Brain pericyte (primary cell): ENCODE measurements around the gene ADAP1.

ENCODE experiments used
- DNase-seq: peaks from one replicate; pipeline ENCODE4 v3.0.0-alpha.2; 2012; ENCODE audit warnings: low read depth, low spot score

Gene ADAP1

DNA sequence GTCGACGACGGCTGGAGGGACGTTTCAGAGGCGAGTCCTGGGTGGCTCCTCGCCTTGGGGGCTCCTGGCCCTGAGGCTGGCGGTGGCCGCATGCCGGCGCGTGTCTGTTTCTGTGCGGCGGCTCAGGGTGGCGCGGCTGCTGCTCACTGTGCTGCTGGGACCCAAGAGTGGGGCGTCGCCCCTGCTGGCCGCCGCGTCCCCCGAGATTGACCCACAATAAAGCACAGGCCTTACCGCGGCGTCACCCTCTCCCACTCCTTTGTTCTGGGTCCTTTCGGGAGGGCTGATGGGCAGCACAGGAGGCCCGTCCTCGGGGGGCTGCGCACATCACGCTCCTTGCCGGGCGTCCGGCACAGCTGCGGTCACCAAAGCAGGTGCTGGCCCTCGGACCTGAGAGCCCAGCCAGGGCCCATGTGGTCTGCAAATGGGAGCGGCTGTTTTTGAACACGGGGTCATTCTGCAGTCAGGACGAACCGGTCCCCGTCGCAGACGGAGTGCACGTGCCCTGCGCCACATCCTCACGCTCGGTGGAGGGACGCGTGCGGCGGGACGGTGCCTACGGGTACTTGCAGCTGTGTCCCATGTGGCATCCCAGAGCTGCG lies 58.9 kb downstream of the ADAP1 start:
- DNase-seq = no peak

DNA sequence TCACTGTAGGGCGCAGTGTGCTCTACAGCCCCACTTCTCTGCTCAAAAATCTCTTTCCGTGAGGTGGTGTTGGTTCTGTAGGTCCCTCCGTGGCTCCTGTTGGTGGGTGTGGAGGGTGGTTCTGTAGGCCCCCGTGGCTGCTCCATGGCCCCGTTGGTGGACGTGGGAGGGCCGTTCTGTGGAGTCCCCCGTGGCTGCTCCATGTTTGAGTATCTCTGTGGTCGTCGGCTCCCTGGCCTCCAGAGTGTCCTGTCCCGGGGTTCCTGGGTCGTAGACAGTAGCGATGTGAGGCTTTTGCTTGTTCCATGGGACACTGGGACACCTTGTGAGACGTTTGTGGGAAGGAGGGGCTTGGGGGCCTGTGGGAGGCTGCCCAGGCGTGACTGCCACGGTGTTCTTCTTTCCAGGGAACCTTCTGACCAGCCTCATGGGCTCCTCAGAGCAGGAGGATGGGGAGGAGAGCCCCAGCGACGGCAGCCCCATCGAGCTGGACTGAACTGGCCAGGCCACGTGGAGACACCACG lies 59.5 kb downstream of the ADAP1 start:
- no peak for DNase-seq

DNA sequence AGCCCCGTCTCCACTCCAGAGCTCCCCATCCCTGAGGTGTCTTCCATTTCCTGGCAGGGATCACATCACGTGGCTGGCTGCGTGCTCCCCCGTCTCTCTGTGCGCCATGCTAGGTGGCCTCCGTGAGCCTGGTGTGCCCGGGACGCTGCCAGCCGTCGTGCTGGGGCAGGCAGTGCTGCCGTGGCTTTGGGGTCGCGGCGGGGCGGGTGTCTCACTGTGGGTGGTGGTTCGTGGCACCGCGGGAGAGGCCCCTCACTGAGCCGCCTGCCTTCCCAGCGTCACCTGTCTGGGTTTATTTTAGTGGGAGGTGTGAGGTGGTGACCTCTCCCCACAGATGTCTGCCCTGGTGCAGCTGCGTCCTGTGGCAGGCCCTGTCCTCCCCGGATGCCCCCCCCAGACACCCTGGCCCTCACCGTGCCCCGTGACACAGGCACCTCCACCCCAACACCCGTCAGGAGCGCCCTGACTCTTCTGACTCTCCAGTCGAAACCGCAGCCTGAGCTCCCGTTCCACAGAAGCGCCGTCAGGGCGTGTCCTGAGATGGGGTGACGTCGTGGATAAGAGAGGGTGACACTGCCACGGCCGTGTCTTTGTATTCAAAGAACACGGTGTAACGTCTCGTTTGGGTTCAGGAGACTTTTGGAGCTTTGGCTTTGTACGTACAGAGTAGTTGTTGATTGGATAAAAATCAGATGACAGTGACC lies 60.2 kb downstream of the ADAP1 start:
- no peak for DNase-seq

DNA sequence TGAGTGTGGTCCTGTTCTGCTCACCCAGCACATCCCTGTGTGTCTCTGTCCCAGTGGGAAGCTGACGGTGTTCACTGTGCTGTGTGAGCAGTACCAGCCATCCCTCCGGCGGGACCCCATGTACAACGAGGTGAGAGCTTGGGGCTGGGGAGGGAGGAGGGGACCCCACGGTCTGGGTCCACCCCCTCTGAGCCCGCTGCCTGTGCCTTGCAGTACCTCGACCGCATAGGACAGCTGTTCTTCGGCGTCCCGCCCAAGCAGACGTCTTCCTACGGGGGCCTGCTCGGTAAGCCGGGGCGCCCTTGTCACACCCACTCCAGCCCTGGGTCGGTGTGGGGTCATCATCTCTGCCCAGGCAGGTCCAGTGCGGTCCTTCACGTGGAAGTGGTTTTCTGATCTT lies 60.8 kb downstream of the ADAP1 start:
- DNase-seq = no peak

DNA sequence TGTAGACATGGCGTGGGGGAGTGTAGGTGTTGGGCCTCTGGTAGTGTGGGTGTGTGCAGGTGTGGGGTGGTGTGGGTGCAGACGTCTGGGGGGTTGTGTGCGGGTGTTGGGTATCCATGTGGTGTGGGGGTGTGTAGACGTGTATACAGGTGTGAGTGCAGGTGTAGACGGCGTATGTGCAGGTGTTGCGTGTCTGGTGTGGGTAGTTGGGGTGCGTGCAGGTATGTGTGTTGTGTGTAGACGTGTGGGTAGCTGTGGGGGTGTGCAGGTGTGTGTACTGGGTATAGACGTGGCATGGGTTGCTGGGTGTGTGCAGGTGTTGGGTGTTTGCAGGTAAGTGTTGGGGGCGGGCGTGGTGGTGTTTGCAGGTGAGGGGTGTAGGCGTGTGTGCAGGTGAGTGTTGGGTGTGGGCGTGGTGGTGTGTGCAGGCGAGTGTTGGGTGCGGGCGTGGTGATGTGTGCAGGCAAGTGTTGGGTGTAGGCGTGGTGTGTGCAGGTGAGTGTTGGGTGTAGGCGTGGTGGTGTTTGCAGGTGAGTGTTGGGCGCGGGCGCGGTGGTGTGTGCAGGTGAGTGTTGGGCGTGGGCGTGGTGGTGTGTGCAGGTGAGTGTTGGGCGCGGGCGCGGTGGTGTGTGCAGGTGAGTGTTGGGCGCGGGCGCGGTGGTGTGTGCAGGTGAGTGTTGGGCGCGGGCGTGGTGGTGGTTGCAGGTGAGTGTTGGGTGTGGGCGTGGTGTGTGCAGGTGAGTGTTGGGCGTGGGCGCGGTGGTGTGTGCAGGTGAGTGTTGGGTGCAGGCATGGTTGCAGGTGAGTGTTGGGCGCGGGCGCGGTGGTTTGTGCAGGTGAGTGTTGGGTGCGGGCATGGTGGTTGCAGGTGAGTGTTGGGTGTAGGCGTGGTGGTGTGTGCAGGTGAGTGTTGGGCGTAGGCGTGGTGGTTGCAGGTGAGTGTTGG lies 61.6 kb downstream of the ADAP1 start:
- DNase-seq = no peak

DNA sequence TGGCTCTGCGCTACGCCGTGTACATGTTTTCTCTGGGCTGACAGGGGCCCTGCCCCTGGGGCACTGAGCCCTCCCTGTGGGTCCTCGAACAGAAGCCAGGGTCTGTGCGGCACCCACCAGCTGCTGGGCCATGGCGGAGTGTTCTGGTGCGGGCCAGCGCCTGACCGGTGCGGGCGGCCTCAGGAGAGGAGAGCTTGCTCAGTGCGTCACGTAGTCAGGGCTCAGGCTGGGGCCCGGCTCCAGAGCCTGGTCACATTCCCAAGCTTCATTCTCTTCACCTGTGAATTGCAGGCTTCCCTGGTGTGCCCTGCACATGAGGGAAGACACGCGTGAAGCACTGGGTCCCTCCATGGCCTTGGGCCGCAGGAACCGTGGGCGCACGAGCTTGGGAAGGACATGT lies 62.7 kb downstream of the ADAP1 start:
- no peak for DNase-seq

DNA sequence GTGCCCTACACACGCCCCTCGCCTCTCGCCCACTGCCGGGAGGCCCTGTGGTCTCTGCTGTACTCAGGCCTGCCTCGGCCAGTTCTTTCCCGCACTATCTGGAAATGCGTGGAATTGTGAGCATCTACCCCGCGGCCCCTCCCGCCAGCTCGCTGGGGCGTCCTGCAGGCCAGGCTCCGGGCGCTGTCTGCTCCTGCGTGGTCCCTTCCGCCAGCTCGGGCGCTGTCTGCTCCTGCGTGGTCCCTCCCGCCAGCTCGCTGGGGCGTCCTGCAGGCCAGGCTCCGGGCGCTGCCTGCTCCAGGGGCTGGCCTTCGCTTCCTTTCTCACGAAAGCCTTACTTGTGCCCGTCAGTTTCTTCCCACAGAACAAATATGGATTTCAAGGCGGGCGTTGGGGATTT lies 63.2 kb downstream of the ADAP1 start:
- DNase-seq = no peak

DNA sequence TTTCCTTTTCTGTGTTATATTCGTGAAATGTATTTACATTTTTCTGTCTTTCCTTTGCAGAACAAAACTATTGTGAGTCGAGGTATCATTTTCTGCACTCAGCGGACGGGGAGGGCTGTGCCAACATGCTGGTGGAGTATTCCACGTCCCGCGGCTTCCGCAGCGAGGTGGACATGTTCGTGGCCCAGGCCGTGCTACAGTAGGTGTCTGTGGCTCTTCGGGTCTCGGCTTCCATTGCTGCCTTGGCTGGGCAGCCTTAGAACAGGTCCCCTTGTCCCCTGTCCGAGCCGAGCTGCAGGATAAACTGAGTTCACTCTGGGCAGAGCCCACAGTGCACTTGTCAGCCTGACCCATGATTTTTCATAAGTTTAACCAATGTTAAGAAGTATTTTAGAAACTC lies 63.6 kb downstream of the ADAP1 start:
- no peak for DNase-seq

DNA sequence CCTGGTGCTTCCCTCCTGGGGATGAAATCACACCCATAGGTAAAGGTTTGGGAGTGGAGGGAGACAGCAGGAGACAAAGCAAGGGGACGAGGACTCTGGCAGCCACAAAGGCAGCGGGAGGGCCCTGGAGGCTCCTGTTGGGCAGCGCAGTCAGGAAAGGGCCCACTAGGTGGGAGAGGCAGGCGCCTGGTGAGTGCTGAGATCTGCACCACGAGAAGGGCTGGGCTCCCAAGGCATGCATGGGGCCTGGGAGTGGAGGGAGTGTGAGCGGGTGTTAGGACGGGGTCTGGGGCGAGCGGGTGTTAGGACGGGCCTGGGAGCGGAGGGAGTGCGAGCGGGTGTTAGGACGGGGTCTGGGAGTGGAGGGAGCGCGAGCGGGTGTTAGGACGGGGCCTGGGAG lies 65.1 kb downstream of the ADAP1 start:
- no peak for DNase-seq

DNA sequence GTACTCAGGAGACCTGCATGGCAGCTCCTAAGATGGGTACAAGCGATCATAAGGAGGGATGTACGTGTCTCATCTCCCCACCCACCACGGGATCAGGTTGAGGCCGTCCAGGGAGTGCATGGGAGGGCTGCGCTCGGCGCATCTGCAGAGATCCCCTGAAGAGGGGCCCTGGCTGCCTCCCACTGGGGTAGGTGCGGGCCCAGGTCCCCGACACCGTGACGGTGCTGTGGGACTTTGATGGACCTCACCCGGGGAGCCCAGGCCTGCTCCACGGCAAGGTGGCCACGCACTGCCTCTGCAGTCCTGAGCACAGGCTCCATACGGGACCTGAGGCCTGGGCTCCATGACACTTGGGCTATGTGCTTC lies 65.5 kb downstream of the ADAP1 start:
- no peak for DNase-seq

DNA sequence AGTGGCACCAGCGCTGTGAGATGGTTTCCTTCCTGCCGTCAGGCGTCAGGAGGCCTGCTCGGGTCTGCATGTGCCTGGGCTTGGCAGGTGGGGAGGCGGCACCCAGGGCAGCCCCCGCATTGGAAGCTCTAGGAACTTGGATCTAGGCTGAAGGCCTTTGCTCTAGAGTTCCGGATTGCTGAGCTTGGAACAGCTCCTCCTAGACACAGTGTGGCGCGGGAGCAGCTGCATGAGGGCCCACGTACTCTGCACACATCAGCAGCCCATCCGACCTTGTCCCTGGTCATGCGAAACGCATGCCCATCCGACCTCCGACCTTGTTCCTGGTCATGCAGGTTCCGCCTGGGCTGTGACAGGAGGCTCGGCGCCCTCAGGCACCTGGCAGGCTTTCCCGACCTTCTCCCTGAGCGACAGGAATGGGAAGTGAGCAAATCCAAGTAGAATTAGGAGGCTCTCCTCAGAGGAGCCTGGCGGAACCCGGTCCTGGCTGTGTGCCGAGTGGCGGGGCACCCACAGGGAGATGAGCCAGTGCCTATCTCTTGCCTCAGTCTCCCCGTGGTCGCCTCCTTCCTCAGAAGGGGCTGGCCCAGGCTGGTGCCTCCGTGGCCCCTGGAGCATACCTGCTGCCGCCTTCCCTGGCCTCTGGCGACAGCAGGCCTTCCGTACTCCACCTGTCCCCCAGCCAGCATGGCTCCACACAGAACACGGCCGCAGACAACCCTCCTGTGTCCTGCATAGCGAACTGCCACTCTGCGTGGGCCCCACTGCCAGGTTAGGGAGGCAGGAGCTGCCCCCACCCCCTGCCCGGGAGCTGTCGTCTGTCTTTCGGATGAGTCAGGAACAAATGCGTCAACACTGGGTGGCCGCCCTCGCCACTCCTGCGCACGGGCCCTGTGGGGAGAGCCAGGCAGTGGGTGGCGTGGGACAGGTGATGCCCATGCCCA lies 66.1 kb downstream of the ADAP1 start:
- no peak for DNase-seq

DNA sequence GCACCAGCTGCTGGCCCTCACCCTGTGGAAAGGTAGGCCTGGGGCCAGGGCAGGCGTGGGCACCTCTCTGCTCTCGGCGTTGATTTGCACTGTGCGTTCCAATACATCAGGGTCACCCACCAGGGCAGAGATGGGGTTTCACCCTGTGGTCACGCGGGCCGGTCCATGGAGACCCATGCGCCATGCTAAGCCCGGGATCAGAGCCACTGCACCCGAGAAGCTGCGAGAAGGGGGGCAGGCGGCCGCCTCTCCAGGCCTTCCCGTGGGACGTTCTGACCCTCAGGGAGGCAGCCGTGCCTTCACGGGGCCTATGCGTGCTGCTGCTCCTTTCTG lies 67.0 kb downstream of the ADAP1 start:
- DNase-seq = no peak

DNA sequence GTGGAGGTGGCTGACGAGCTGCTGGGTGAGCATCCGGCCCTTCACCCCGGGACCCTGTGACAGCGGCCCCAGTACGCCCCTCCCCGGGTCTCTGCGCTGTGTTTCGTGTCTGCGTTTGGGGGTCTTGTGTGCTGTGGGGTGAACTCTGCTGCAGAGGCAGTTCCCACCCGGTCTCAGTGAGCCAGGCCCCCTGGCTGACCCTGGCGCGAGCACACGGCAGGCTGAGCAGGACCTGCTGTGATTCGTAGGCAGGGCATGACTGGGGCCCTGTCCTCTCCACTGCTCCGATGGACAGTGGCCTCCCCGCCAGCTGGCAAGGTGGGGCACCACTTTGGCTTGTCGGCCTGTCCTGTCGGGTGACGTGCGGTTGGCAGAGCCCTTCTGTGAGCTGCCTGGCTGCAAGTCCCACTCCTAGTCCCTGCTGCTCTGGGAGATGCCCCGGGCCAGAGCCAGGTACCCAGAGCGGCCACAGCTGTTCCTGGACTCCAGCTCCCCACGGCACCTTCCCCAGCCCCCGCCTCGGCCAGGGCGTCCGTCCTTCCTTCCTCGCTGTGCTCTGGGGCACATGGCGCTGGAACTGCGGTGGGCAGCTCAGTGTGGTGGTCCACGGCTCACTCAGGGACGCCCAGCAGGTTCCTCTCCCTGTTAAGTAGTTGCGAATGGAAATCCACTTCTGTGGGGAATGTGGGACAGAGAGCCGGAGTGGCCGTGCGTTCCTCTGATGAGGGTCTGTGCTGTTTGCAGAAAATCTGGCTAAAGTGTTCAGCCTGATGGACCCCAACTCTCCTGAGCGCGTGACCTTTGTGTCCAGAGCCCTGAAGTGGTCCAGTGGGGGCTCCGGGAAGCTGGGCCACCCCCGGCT lies 67.6 kb downstream of the ADAP1 start:
- DNase-seq = no peak

DNA sequence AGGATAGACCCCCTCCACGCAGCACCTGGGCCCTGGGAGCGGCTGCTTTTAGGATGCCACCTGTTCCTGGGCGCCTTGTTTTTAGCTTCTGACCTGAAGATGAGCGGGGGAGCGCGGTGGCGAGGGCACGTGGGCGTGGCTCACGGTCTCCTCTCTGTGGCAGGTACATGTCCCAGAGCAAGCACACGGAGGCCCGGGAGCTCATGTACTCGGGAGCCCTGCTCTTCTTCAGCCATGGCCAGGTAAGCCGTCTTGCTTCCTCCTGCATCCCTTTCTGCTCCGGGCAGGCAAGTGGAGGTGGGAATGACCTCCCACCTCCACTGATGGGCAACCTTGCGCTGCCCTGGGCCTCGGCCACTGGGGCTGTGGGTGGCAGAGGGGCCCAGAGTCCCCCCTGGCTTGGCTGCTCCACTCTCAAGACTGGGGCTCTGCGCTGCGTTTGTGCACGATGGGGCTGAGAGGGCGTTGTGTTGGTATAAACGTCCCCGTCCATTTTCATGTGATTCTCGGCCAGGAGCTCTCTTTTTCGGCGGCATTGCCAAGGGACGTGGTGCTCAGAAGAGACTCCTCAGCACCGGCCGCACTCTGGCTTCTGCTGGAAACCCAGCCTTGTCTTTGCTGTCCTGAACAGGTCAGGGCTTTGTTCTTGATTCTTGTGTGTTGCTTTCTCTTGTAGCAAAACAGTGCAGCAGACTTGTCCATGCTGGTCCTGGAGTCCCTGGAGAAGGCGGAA lies 68.4 kb downstream of the ADAP1 start:
- DNase-seq = no peak

DNA sequence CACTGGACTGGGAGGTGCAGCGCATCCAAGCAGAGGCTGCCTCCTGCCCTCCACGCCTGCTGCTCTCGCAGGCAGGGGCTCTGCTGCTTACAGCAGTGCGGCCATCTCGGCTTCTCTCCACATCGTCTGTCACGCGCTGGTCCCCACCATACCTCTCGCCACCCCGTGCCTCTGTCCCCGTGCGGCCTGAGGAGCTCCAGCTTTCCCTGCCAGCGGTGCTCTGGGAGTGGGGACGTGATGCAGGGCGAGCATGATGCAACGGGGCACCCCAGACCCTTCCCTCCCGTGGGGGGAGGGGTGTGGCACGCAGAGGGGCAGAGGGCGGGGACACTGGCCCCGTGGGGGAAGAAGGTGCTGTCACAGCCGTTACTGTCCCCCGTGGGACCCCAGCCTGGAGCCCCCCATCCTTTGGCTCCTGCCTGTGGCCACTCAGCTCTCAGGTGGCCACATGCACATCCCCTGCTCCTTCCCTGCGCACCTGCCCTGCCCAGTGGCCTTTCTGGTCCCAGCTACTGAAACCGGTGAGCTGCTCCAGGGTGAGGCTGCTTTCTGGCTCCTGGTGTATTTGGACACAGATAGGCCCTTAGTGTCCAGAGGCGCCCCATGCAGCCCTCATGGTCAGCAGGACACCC lies 69.1 kb downstream of the ADAP1 start:
- no peak for DNase-seq

DNA sequence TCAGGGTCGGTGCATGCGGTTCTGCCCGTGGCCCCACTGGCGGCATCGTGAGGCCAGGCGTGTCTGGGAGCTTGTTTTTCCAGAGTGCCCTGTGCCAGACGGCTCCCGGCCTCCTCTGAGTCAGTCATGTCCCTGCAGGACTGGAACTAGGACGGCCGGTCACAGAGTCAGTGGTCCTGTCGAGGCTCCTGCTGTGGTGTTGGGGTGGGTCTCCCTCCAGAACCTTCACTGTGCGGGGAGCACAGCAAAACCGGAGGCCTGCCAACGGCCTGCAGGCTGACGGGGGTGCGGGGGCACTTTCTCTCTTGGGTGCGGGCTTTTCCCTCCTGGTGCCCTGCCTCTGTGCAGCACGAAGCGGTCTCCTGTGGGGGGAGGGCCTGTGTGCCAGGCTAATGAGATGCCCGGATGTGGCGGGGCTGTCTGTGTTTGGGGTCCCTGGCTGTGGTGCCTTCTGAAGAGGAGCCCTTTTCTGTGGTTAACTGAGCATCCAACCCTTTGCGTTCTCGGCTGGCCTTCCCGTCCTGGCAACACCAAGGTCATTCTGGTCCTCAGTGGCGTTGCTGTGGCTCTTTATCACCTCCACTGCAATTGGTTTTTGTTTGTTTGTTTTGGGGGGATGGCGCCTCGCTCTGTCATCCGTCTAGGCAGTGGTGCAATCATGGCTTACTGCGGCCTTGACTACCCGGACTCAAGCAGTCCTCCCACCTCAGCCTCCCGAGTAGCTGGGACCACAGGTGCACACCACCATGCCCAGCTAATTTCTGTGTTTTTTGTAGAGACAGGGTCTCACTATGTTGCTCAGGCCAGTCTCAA lies 70.1 kb downstream of the ADAP1 start:
- DNase-seq = no peak

DNA sequence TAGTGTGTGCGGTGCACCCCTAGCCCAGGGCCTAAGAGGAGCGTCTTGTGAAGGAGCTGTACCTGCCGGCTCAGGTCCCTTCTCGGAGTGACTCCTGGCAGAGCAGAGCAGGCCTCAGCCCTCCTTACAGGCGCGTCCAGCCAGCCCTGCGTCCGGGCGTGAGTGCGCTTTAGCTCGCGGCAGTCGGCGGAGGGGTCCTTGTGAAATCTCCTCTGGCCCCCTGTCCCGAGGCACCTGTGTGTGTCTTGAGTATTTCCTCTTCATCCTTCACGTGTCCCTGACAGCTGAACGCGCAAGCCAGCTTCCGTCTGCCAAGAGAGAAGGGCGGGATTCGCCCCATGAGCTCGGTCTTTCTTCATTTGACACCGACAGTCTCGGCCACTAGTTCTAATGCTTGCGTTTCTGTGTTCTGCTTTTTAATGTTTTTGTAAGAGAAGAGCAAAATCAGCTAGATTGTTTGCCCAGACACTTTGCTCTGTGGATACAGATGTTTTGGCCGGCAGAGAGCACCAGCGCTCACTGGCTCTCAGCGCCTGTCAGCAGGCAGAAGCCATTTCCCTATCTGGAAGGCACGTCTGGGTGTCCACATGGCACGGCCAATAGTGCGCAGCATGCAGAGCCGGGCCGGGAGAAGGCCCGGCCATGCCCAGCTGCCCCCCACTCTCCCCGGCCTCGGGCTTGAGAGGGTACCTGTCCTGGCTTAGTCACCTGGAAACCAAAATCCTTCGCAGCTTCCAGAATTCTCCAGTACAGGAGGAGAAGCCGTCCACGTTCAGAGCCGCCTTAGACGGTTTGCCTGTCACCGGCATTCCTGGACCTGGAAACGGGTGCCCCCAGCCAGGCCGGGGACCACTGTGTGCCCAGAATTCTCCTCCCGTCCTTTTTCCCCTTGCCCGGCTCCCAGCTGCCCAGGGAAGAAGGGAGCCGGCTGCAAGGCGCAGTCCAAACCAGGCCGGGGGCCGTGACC lies 71.1 kb downstream of the ADAP1 start:
- no peak for DNase-seq
